Measurements from ENCODE around the gene CIP2A. TPM values are rescaled to one million over a fixed set of nuclear protein-coding genes. Genes with fewer than 3 reads are reported as not detected.

The CIP2A gene
- total RNA-seq, 1 donor from 2014 or later: 50.5 TPM

DNA sequence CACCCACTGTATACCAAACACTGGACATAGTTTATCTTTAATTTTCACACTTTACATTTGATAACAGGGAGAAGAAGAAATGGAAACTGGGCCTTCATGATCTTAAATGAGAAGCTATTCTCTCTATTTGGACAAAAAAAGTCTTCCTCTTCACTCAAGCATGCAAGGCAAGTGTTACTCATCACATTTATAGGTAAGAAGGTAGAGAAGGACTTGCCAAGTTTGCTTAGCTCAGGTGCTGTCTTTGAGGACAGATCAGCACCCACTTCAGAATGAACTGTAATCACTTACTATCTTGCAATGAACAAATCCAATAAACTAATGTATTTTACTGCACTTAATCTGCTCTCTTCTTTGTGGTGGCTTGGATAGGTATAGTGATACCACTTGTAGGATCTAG is 77.7 kb downstream of the CIP2A start:
- TF ChIP-seq, protein P1, sequence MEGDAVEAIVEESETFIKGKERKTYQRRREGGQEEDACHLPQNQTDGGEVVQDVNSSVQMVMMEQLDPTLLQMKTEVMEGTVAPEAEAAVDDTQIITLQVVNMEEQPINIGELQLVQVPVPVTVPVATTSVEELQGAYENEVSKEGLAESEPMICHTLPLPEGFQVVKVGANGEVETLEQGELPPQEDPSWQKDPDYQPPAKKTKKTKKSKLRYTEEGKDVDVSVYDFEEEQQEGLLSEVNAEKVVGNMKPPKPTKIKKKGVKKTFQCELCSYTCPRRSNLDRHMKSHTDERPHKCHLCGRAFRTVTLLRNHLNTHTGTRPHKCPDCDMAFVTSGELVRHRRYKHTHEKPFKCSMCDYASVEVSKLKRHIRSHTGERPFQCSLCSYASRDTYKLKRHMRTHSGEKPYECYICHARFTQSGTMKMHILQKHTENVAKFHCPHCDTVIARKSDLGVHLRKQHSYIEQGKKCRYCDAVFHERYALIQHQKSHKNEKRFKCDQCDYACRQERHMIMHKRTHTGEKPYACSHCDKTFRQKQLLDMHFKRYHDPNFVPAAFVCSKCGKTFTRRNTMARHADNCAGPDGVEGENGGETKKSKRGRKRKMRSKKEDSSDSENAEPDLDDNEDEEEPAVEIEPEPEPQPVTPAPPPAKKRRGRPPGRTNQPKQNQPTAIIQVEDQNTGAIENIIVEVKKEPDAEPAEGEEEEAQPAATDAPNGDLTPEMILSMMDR (conservative IDR thresholded peaks at IDR 0.05): no peak
- Mint-ChIP-seq H3K9me3 (no peaks in the 10 kb centered on the region), H3K27me3 (ENCODE audit: low read depth) (no peaks in the 10 kb centered on the region), H3K36me3 (ENCODE audit: low read depth) (no peaks in the 10 kb centered on the region), H3K27ac (ENCODE audit: unreplicated experiment) (no peak overlapping the region), H3K4me3 (no peak overlapping the region), H3K4me1 (no peaks in the 10 kb centered on the region)
- DNase-seq (ENCODE audit: low read depth, low spot score): no peak

DNA sequence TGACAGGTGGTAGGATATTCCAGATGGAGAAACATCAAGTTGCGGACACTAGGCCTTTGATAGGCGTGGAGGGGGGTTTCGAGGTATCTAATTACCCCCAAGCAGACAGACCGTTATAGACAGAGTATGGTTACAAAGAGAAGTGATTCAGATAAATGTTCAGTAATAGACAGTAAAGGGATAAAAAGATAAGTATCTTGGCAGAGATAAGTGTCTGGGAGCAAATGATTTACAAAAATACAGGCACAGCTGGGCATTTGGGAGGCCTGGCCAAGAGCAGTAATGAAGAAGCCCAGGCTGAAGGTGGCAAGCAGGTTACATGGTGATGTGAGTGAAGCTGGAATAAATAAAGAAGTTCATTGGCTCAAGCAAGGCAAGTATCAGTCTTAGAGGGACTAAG is 78.2 kb downstream of the CIP2A start:
- TF ChIP-seq, protein P1 (conservative IDR thresholded peaks at IDR 0.05): no peak
- H3K4me1 Mint-ChIP-seq: no peaks in the 10 kb centered on the region
- H3K27me3 Mint-ChIP-seq (ENCODE audit: low read depth): no peaks in the 10 kb centered on the region
- no peaks in the 10 kb centered on the region for H3K9me3 Mint-ChIP-seq
- no peak overlapping the region for H3K27ac Mint-ChIP-seq (ENCODE audit: unreplicated experiment)
- no peak overlapping the region for H3K4me3 Mint-ChIP-seq
- H3K36me3 Mint-ChIP-seq (ENCODE audit: low read depth): no peaks in the 10 kb centered on the region
- DNase-seq (ENCODE audit: low read depth, low spot score): no peak

DNA sequence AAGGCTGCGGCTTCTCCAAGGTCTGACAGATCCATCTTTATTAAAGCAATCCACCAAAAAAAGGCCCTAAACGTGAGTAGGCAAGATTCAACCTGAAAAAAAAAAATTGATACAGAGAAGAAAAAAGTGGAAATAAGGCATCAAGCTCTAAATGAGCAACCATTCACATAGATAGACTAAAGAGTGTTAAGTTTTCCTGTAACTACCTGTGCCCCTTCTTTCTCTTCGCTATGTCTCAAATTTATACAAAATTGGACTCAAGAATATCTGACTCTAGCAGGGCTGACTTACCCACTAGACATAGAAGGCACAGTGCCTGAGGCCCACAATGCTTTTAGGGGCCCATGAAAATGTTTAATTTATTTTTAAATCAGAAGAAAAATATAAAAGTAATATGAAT is 78.7 kb downstream of the CIP2A start, which contains the start of gene MYH15:
Gene MYH15, minus strand, starts transcription at position 101 of the 400 bp plus-strand sequence. Its CDS starts 66 bp downstream, at position 35.
- H3K27me3 Mint-ChIP-seq (ENCODE audit: low read depth): no peaks in the 10 kb centered on the region
- no peaks in the 10 kb centered on the region for H3K36me3 Mint-ChIP-seq (ENCODE audit: low read depth)
- no peak within 1 kb of the TSS for H3K27ac Mint-ChIP-seq (ENCODE audit: unreplicated experiment)
- H3K4me3 Mint-ChIP-seq: no peak within 1 kb of the TSS
- no peaks in the 10 kb centered on the region for H3K4me1 Mint-ChIP-seq
- no peak for DNase-seq (ENCODE audit: low read depth, low spot score)
- TF ChIP-seq, protein P1 (conservative IDR thresholded peaks at IDR 0.05): no peak
- H3K9me3 Mint-ChIP-seq: no peaks in the 10 kb centered on the region

DNA sequence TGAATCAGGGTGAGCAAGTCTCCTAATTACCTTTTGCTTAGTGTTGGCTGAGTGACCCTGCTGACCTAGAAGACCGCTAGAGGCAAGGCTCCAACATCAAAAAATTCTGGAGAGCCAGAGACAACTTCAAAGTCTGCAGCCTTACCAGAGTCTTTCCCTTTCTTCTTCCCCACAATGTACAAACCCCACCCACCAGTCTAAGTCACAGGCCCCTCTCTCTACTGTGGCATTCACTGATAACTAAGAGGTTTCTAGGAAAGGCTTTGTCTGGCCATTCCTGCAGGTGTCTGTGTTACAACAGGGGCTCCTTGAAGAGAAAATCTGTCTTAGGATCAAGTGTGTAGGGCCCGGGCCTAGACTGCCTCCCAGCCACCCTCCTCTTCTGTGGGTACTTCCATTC is 79.4 kb downstream of the CIP2A start:
- H3K4me1 Mint-ChIP-seq: no peaks in the 10 kb centered on the region
- no peaks in the 10 kb centered on the region for H3K9me3 Mint-ChIP-seq
- no peaks in the 10 kb centered on the region for H3K27me3 Mint-ChIP-seq (ENCODE audit: low read depth)
- H3K36me3 Mint-ChIP-seq (ENCODE audit: low read depth): no peaks in the 10 kb centered on the region
- no peak overlapping the region for H3K4me3 Mint-ChIP-seq
- no peak overlapping the region for H3K27ac Mint-ChIP-seq (ENCODE audit: unreplicated experiment)
- DNase-seq (ENCODE audit: low read depth, low spot score): no peak
- TF ChIP-seq, protein P1 (conservative IDR thresholded peaks at IDR 0.05): no peak

DNA sequence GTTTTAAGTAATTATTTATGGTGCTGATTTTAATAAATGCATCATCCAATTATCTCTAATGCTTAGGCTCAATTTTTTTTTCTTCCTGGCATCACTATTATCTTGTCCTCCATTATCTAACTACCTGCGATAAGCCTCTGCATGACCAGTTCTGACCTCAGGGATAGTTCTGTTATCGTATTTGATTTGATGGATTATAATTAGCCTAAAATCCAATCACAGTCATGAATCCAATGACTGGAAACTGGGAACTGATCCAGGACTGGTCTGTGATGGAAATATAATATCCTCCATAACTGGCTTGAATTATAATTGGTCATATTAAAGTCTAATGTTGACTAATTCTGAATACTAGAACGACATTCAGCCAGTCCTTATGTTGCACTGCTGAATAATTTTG is 80.0 kb downstream of the CIP2A start:
- DNase-seq (ENCODE audit: low read depth, low spot score): no peak
- TF ChIP-seq, protein P1 (conservative IDR thresholded peaks at IDR 0.05): no peak

DNA sequence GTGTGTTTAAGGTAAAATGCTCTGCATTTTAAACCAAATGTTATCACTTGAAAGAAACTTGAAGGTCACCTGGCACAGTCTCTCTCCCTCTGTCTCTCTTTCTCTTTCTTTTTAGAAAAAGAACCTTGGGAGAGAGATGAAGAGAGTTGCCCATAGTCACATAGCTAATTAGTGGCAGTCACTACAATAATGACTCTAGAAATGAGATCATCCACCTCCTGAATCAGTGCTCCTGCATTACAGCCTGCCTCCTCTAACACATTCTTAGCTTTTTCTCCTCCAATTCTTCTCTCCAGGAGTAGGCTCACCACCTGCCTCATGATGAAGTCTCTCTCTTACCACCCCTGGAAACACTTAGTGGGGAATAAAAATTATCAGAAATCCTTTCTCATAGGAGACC is 81.3 kb downstream of the CIP2A start:
- Mint-ChIP-seq H3K27ac (ENCODE audit: unreplicated experiment) (no peak overlapping the region), H3K36me3 (ENCODE audit: low read depth) (no peaks in the 10 kb centered on the region), H3K9me3 (no peaks in the 10 kb centered on the region), H3K4me1 (no peaks in the 10 kb centered on the region), H3K27me3 (ENCODE audit: low read depth) (no peaks in the 10 kb centered on the region), H3K4me3 (no peak overlapping the region)
- DNase-seq (ENCODE audit: low read depth, low spot score): no peak
- TF ChIP-seq, protein P1 (conservative IDR thresholded peaks at IDR 0.05): no peak

More for the DNA sequence above, 80.0 kb downstream of the CIP2A start:
- Mint-ChIP-seq H3K4me3 (no peak overlapping the region), H3K27ac (ENCODE audit: unreplicated experiment) (no peak overlapping the region), H3K4me1 (no peaks in the 10 kb centered on the region), H3K27me3 (ENCODE audit: low read depth) (no peaks in the 10 kb centered on the region), H3K36me3 (ENCODE audit: low read depth) (no peaks in the 10 kb centered on the region), H3K9me3 (no peaks in the 10 kb centered on the region)
